ENCODE results near the gene BCAN. TPM values are rescaled to one million over a fixed set of nuclear protein-coding genes. Genes with fewer than 3 reads are reported as not detected.

BCAN gene
- total RNA-seq, 3 donors from 2014 or later (not counting 1 experiment from before 2014, with no cell fraction given) = 0.18 to 0.25 (median 0.19) TPM

- Mint-ChIP-seq H3K27ac (no peak overlapping the region), H3K36me3 (no peaks in the 10 kb centered on the region), H3K27me3 (ENCODE audit: low read depth in 2 of 2) (peaks cover 64 to 83% of the 10 kb centered on the region in 2 donors), H3K4me1 (peaks cover 8 to 21% of the 10 kb centered on the region in 2 donors), H3K9me3 (no peaks in the 10 kb centered on the region), H3K4me3 (no peak overlapping the region)
- intact Hi-C loops (cut with micrococcal nuclease) = no loop called here
- ATAC-seq (peak; percentile 33 to 49 (median 46)), DNase-seq (peak in 1 of 2 donors; percentile 52)
- TF ChIP-seq CTCF (IDR thresholded peaks at IDR 0.05) = no peak
- H3K4me3 ChIP-seq (ENCODE audit: low read length) = no peak overlapping the region
- H3K4me1 ChIP-seq (ENCODE audit: control insufficient read depth, insufficient read depth, low read length) = peaks cover 24% of the 10 kb centered on the region
- H3K27ac ChIP-seq (ENCODE audit: low read length) = no peak overlapping the region
- H3K27me3 ChIP-seq (ENCODE audit: control insufficient read depth, insufficient read depth, low read length) = peaks cover 52% of the 10 kb centered on the region
- H3K36me3 ChIP-seq (ENCODE audit: control insufficient read depth, insufficient read depth, low read length) = no peaks in the 10 kb centered on the region
- 2% methylated on average over 7 of the region's 7 CpGs for WGBS (ENCODE audit: insufficient coverage)
- no peaks in the 10 kb centered on the region for H3K9me3 ChIP-seq (ENCODE audit: control insufficient read depth, insufficient read depth, low read length)
These were observed 1.8 kb downstream of the BCAN start for GRCh38 chr1:156643778-156644092.

GRCh38 chr1:156644146-156644545, 2.2 kb downstream of the BCAN start:
- intact Hi-C loops (cut with micrococcal nuclease) = no loop called here
- no peak overlapping the region for H3K27ac ChIP-seq (ENCODE audit: low read length)
- Mint-ChIP-seq H3K36me3 (no peaks in the 10 kb centered on the region), H3K9me3 (no peaks in the 10 kb centered on the region), H3K4me3 (no peak overlapping the region), H3K27me3 (ENCODE audit: low read depth in 2 of 2) (peaks cover 61 to 83% of the 10 kb centered on the region in 2 donors), H3K4me1 (peaks cover 8 to 21% of the 10 kb centered on the region in 2 donors), H3K27ac (no peak overlapping the region)
- no peaks in the 10 kb centered on the region for H3K9me3 ChIP-seq (ENCODE audit: control insufficient read depth, insufficient read depth, low read length)
- H3K4me1 ChIP-seq (ENCODE audit: control insufficient read depth, insufficient read depth, low read length) = peaks cover 24% of the 10 kb centered on the region
- no peak overlapping the region for H3K4me3 ChIP-seq (ENCODE audit: low read length)
- H3K36me3 ChIP-seq (ENCODE audit: control insufficient read depth, insufficient read depth, low read length) = no peaks in the 10 kb centered on the region
- DNase-seq = no peak
- no peak for TF ChIP-seq CTCF (IDR thresholded peaks at IDR 0.05)
- H3K27me3 ChIP-seq (ENCODE audit: control insufficient read depth, insufficient read depth, low read length) = peaks cover 51% of the 10 kb centered on the region
- WGBS (ENCODE audit: insufficient coverage) = 82% methylated on average over 3 of the region's 3 CpGs
- no peak for ATAC-seq

- no peak for DNase-seq
- Mint-ChIP-seq H3K9me3 (no peaks in the 10 kb centered on the region), H3K4me1 (peaks cover 8 to 21% of the 10 kb centered on the region in 2 donors), H3K4me3 (no peak overlapping the region), H3K27me3 (ENCODE audit: low read depth in 2 of 2) (peaks cover 58 to 83% of the 10 kb centered on the region in 2 donors), H3K36me3 (no peaks in the 10 kb centered on the region), H3K27ac (no peak overlapping the region)
- Histone ChIP-seq H3K36me3 (ENCODE audit: control insufficient read depth, insufficient read depth, low read length) (no peaks in the 10 kb centered on the region), H3K4me1 (ENCODE audit: control insufficient read depth, insufficient read depth, low read length) (peaks cover 24% of the 10 kb centered on the region), H3K4me3 (ENCODE audit: low read length) (no peak overlapping the region), H3K27ac (ENCODE audit: low read length) (no peak overlapping the region), H3K9me3 (ENCODE audit: control insufficient read depth, insufficient read depth, low read length) (no peaks in the 10 kb centered on the region), H3K27me3 (ENCODE audit: control insufficient read depth, insufficient read depth, low read length) (peaks cover 46% of the 10 kb centered on the region)
- intact Hi-C loops (cut with micrococcal nuclease) = no loop called here
- TF ChIP-seq CTCF (IDR thresholded peaks at IDR 0.05) = no peak
- ATAC-seq = no peak
- 60% methylated on average over 1 of the region's 1 CpG for WGBS (ENCODE audit: insufficient coverage)
These were observed 2.7 kb downstream of the BCAN start for GRCh38 chr1:156644640-156645039.

GRCh38 chr1:156645056-156645455, 3.1 kb downstream of the BCAN start:
- no peaks in the 10 kb centered on the region for H3K9me3 ChIP-seq (ENCODE audit: control insufficient read depth, insufficient read depth, low read length)
- ATAC-seq = no peak
- peaks cover 55 to 80% of the 10 kb centered on the region in 2 donors for H3K27me3 Mint-ChIP-seq (ENCODE audit: low read depth in 2 of 2)
- peaks cover 42% of the 10 kb centered on the region for H3K27me3 ChIP-seq (ENCODE audit: control insufficient read depth, insufficient read depth, low read length)
- no peak for TF ChIP-seq CTCF (IDR thresholded peaks at IDR 0.05)
- no peaks in the 10 kb centered on the region for H3K36me3 ChIP-seq (ENCODE audit: control insufficient read depth, insufficient read depth, low read length)
- H3K9me3 Mint-ChIP-seq = no peaks in the 10 kb centered on the region
- peaks cover 8 to 21% of the 10 kb centered on the region in 2 donors for H3K4me1 Mint-ChIP-seq
- H3K27ac Mint-ChIP-seq = no peak overlapping the region
- H3K36me3 Mint-ChIP-seq = no peaks in the 10 kb centered on the region
- no peak overlapping the region for H3K27ac ChIP-seq (ENCODE audit: low read length)
- no peak overlapping the region for H3K4me3 Mint-ChIP-seq
- H3K4me3 ChIP-seq (ENCODE audit: low read length) = no peak overlapping the region
- no peak for DNase-seq
- 81% methylated on average over 2 of the region's 3 CpGs for WGBS (ENCODE audit: insufficient coverage)
- intact Hi-C loops (cut with micrococcal nuclease) = no loop called here
- H3K4me1 ChIP-seq (ENCODE audit: control insufficient read depth, insufficient read depth, low read length) = peaks cover 24% of the 10 kb centered on the region

All from natural killer cell (primary cell).